Coronary artery (tissue), 2 donors: Measurements from ENCODE around the gene VMAC.

ENCODE experiments used
- DNase-seq: peaks from one replicate; pipeline ENCODE4 v3.0.0-alpha.2; 2017; ENCODE audit warnings: low spot score
- H3K27ac ChIP-seq, 2 donors: fragments of 200-600 bp; sonication (generic); one replicate each; pipeline ENCODE4 v1.5.1; 2016 to 2019
- H3K4me3 ChIP-seq: fragments of 200-600 bp; sonication (generic); 2 replicates; pipeline ENCODE4 v1.5.1; 2016; ENCODE audit warnings: mild to moderate bottlenecking, moderate library complexity
- CTCF ChIP-seq: fragments of 200-600 bp; sonication (generic); IDR thresholded peaks from one replicate; pipeline ENCODE4 v1.5.1; 2019; ENCODE audit warnings: antibody characterized with exemption

VMAC gene

GRCh38 chr19:5926641-5927440 lies 22.2 kb downstream of the VMAC start:
- peak; percentile 85 for DNase-seq
- no peak overlapping the region for H3K4me3 ChIP-seq

GRCh38 chr19:5927441-5927821 lies 22.8 kb downstream of the VMAC start:
- no peak for DNase-seq
- Histone ChIP-seq H3K4me3 (no peak overlapping the region), H3K27ac (peak overlapping the region; percentile 55 to 83)
- no peak for TF ChIP-seq CTCF

More at GRCh38 chr19:5926641-5927440, 22.2 kb downstream of the VMAC start:
- TF ChIP-seq CTCF = no peak
- H3K27ac ChIP-seq = peak overlapping the region; percentile 55 to 83

GRCh38 chr19:5929179-5929578 lies 24.5 kb downstream of the VMAC start:
- Histone ChIP-seq H3K27ac (no peak overlapping the region), H3K4me3 (no peak overlapping the region)
- no peak for DNase-seq
- TF ChIP-seq CTCF = no peak

GRCh38 chr19:5929625-5930024 lies 25.0 kb downstream of the VMAC start:
- no peak overlapping the region for H3K27ac ChIP-seq
- H3K4me3 ChIP-seq = no peak overlapping the region
- no peak for TF ChIP-seq CTCF
- DNase-seq = no peak

GRCh38 chr19:5931251-5931650 lies 26.6 kb downstream of the VMAC start:
- H3K4me3 ChIP-seq = no peak overlapping the region
- no peak for DNase-seq
- no peak overlapping the region for H3K27ac ChIP-seq
- TF ChIP-seq CTCF = no peak

DNA sequence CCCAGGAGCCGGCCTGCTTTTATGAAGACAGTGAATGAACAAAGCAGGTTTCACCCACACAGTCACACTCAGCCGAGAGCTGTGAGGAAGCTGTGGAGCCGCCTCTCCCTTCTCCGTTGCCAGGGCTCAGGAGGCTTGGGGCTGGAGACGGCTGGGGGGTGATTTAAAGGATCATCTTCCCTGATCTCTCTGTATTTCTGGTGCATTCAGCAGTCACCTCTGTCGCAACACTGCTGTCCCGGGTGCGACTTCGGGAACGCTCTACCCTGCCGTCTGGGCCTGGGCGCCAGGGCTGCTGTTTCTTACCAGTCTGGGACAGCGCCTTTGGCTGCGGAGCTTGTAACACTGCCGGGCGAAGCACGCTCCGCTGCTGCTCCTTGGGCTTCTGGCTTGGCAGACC lies 27.5 kb downstream of the VMAC start:
- no peak for DNase-seq
- Histone ChIP-seq H3K27ac (no peak overlapping the region), H3K4me3 (no peak overlapping the region)
- TF ChIP-seq CTCF = no peak

- Histone ChIP-seq H3K27ac (no peak overlapping the region), H3K4me3 (no peak overlapping the region)
- no peak for TF ChIP-seq CTCF
- DNase-seq = no peak
Measured at GRCh38 chr19:5932609-5933262, 28.1 kb downstream of the VMAC start.
